Amniotic stem cell (primary cell): ENCODE results near the gene ZIC2.
"Not testable (repeated sequence)": the region's sequence is repeated elsewhere in the genome, so short reads cannot be mapped to it uniquely, and the experiment has no call there.

Source experiments
- DNase-seq: peaks from one replicate; lab custom pipeline; 2025; lab: John Stamatoyannopoulos, UW

Gene ZIC2

GRCh38 chr13:100019780-100020356, 38.3 kb downstream of the ZIC2 start:
- no peak for DNase-seq

- no peak for DNase-seq
Observed at GRCh38 chr13:100022798-100023197, 41.2 kb downstream of the ZIC2 start.

- no peak for DNase-seq
Observed at GRCh38 chr13:100024023-100024422, 42.4 kb downstream of the ZIC2 start.

GRCh38 chr13:100029933-100030332, 48.3 kb downstream of the ZIC2 start:
- no peak for DNase-seq

GRCh38 chr13:100032642-100033041, 51.1 kb downstream of the ZIC2 start:
- DNase-seq, result not testable (repeated sequence)

GRCh38 chr13:100035936-100036335, 54.4 kb downstream of the ZIC2 start:
- no peak for DNase-seq
